ENCODE data around the gene CORO7. TPM values are rescaled to one million over a fixed set of nuclear protein-coding genes. Genes with fewer than 3 reads are reported as not detected.

The CORO7 gene
- total RNA-seq, 4 donors from 2014 or later = 11.0 to 38.9 (median 17.8) TPM

GRCh38 chr16:4332083-4332482 lies 84.3 kb downstream of the CORO7 start:
- H3K4me1 ChIP-seq = peaks cover 4 to 39% (median 30%) of the 10 kb centered on the region in 3 donors
- TF ChIP-seq CTCF (IDR thresholded peaks at IDR 0.05) (no peak), POLR2AphosphoS5 (IDR thresholded peaks at IDR 0.05) (no peak), EP300 (IDR thresholded peaks at IDR 0.05) (no peak), POLR2A (IDR thresholded peaks at IDR 0.05) (no peak)
- no peak overlapping the region for H3K4me3 ChIP-seq
- no CpG with 5 or more reads among the region's 14 CpGs for WGBS, 2 donors (ENCODE audit: low coverage in 1 of 2)
- H3K36me3 ChIP-seq = peaks cover 0 to 50% of the 10 kb centered on the region in 2 donors
- H3K27me3 ChIP-seq = no peaks in the 10 kb centered on the region
- no peak overlapping the region for H3K27ac ChIP-seq
- no peak for ATAC-seq
- no peaks in the 10 kb centered on the region for H3K9me3 ChIP-seq

- Histone ChIP-seq H3K4me3 (no peak overlapping the region), H3K27me3 (no peaks in the 10 kb centered on the region), H3K27ac (peak overlapping the region in 3 of 4 donors; percentile 84 to 89 (median 87)), H3K36me3 (peaks cover 0 to 33% of the 10 kb centered on the region in 2 donors), H3K9me3 (no peaks in the 10 kb centered on the region), H3K4me1 (peaks cover 4 to 56% (median 34%) of the 10 kb centered on the region in 3 donors)
- peak; percentile 69 for ATAC-seq
- 60% methylated on average over 2 of the region's 14 CpGs; no CpG with 5 or more reads in 1 of the 2 donors for WGBS, 2 donors (ENCODE audit: low coverage in 1 of 2)
- peak in 3 of 4 experiments; percentile 96 to 99 (median 97) for TF ChIP-seq CTCF (IDR thresholded peaks at IDR 0.05)
- TF ChIP-seq POLR2AphosphoS5 (IDR thresholded peaks at IDR 0.05) = peak; percentile 16
- no peak for TF ChIP-seq EP300 (IDR thresholded peaks at IDR 0.05)
Observed at GRCh38 chr16:4330277-4330874, 86.0 kb downstream of the CORO7 start.

- TF ChIP-seq POLR2AphosphoS5 (IDR thresholded peaks at IDR 0.05) = peak; percentile 20
- no peak for TF ChIP-seq POLR2A (IDR thresholded peaks at IDR 0.05)
- no peak for TF ChIP-seq EP300 (IDR thresholded peaks at IDR 0.05)
- H3K27me3 ChIP-seq = no peaks in the 10 kb centered on the region
- ATAC-seq = peak; percentile 12
- no peaks in the 10 kb centered on the region for H3K9me3 ChIP-seq
- H3K4me3 ChIP-seq = peak overlapping the region in 1 of 2 donors; percentile 54
- peaks cover 7 to 69% (median 46%) of the 10 kb centered on the region in 3 donors for H3K4me1 ChIP-seq
- peaks cover 0 to 21% of the 10 kb centered on the region in 2 donors for H3K36me3 ChIP-seq
- WGBS, 2 donors (ENCODE audit: low coverage in 1 of 2) = 60% methylated on average over 1 to 2 of the region's 17 CpGs
- peak overlapping the region; percentile 52 to 89 (median 86) for H3K27ac ChIP-seq
Observed at GRCh38 chr16:4328782-4329775, 87.3 kb downstream of the CORO7 start.

GRCh38 chr16:4328046-4328781 lies 88.2 kb downstream of the CORO7 start:
- 15% methylated on average over 5 of the region's 30 CpGs; no CpG with 5 or more reads in 1 of the 2 donors for WGBS, 2 donors (ENCODE audit: low coverage in 1 of 2)
- peak; percentile 84 for ATAC-seq
- peaks cover 0 to 14% of the 10 kb centered on the region in 2 donors for H3K36me3 ChIP-seq

More at GRCh38 chr16:4328046-4328781, 88.2 kb downstream of the CORO7 start:
- H3K9me3 ChIP-seq = no peaks in the 10 kb centered on the region
- peak overlapping the region; percentile 52 to 89 (median 86) for H3K27ac ChIP-seq
- peak overlapping the region; percentile 23 to 54 for H3K4me3 ChIP-seq
- H3K4me1 ChIP-seq = peaks cover 7 to 78% (median 55%) of the 10 kb centered on the region in 3 donors
- TF ChIP-seq POLR2AphosphoS5 (IDR thresholded peaks at IDR 0.05) (peak; percentile 11), EP300 (IDR thresholded peaks at IDR 0.05) (no peak), CTCF (IDR thresholded peaks at IDR 0.05) (peak in 3 of 4 experiments; percentile 71 to 76 (median 75))
- no peaks in the 10 kb centered on the region for H3K27me3 ChIP-seq

Data from gastroesophageal sphincter (tissue), 4 donors.